ENCODE results near the gene NUP214.

DNA sequence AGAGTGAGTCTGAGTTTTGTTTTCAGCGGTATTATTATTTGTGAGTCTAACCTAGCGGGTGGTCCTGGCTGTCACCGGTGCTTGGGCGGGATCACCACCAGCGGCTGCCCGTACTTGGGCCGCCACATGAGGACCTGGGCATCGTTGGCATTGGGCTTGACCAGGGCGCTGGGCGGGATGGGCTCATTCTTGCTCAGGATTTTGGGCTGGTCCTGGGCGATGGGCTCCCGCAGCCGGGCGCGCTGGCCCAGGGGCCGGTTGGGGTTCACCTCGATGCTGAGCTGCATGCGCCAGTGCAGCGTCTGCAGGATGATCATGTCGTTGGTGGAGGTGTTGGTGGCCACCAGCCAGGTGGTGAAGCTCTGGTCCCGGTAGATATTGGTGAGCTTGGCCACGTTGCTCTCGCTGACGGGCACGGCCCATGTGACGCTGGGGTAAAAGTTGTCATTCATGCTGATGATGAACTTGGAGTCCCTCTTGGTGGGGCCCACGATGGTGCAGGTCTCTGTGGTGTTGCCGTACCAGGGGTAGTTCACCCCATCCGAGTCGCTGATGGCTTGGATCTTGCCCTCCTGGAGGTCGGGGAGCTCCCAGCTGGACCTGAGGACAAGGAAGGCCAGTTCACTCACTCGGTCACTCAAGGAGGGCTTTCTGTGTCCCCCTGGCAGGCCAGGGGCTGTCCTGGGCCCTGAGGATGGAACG lies 135.5 kb downstream of the NUP214 start:
- TF ChIP-seq POLR2AphosphoS5 (IDR thresholded peaks at IDR 0.05; ENCODE audit: low read depth, low read length) = no peak
- TF ChIP-seq, protein P1, sequence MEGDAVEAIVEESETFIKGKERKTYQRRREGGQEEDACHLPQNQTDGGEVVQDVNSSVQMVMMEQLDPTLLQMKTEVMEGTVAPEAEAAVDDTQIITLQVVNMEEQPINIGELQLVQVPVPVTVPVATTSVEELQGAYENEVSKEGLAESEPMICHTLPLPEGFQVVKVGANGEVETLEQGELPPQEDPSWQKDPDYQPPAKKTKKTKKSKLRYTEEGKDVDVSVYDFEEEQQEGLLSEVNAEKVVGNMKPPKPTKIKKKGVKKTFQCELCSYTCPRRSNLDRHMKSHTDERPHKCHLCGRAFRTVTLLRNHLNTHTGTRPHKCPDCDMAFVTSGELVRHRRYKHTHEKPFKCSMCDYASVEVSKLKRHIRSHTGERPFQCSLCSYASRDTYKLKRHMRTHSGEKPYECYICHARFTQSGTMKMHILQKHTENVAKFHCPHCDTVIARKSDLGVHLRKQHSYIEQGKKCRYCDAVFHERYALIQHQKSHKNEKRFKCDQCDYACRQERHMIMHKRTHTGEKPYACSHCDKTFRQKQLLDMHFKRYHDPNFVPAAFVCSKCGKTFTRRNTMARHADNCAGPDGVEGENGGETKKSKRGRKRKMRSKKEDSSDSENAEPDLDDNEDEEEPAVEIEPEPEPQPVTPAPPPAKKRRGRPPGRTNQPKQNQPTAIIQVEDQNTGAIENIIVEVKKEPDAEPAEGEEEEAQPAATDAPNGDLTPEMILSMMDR (IDR thresholded peaks at IDR 0.05) = no peak
- TF ChIP-seq, protein P2, sequence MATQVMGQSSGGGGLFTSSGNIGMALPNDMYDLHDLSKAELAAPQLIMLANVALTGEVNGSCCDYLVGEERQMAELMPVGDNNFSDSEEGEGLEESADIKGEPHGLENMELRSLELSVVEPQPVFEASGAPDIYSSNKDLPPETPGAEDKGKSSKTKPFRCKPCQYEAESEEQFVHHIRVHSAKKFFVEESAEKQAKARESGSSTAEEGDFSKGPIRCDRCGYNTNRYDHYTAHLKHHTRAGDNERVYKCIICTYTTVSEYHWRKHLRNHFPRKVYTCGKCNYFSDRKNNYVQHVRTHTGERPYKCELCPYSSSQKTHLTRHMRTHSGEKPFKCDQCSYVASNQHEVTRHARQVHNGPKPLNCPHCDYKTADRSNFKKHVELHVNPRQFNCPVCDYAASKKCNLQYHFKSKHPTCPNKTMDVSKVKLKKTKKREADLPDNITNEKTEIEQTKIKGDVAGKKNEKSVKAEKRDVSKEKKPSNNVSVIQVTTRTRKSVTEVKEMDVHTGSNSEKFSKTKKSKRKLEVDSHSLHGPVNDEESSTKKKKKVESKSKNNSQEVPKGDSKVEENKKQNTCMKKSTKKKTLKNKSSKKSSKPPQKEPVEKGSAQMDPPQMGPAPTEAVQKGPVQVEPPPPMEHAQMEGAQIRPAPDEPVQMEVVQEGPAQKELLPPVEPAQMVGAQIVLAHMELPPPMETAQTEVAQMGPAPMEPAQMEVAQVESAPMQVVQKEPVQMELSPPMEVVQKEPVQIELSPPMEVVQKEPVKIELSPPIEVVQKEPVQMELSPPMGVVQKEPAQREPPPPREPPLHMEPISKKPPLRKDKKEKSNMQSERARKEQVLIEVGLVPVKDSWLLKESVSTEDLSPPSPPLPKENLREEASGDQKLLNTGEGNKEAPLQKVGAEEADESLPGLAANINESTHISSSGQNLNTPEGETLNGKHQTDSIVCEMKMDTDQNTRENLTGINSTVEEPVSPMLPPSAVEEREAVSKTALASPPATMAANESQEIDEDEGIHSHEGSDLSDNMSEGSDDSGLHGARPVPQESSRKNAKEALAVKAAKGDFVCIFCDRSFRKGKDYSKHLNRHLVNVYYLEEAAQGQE (IDR thresholded peaks at IDR 0.05; ENCODE audit: insufficient read depth in 1 of 2, low read depth in 2 of 2, low read length in 1 of 2) = no peak

Data from Panc1 (cell line).